ENCODE results near the gene RERE.

RERE gene

GRCh38 chr1:8468751-8469150 lies 348.7 kb downstream of the RERE start:
- TF ChIP-seq, protein P1, sequence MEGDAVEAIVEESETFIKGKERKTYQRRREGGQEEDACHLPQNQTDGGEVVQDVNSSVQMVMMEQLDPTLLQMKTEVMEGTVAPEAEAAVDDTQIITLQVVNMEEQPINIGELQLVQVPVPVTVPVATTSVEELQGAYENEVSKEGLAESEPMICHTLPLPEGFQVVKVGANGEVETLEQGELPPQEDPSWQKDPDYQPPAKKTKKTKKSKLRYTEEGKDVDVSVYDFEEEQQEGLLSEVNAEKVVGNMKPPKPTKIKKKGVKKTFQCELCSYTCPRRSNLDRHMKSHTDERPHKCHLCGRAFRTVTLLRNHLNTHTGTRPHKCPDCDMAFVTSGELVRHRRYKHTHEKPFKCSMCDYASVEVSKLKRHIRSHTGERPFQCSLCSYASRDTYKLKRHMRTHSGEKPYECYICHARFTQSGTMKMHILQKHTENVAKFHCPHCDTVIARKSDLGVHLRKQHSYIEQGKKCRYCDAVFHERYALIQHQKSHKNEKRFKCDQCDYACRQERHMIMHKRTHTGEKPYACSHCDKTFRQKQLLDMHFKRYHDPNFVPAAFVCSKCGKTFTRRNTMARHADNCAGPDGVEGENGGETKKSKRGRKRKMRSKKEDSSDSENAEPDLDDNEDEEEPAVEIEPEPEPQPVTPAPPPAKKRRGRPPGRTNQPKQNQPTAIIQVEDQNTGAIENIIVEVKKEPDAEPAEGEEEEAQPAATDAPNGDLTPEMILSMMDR (IDR thresholded peaks at IDR 0.05; ENCODE audit: low read depth, low read length) = no peak
- DNase-seq (ENCODE audit: extremely low read depth, low read depth) = no peak

DNA sequence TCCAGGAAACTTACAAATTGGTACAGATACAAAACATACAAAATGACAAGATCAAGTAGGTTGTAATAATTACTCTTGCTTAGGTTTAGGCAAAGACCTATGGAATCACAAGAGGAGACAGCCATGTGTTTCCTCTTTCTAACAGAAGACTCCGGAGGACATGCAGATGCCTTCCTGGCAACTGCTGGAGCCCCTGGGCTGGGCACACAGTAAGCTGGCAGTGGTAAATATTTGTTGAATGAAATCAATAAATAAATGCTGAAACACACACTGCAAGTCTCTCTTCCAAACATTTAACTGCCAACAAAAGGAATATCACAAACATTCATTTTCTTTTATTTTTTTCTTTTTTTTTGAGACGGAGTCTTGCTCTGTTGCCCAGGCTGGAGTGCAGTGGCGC lies 350.1 kb downstream of the RERE start:
- TF ChIP-seq, protein P1 (IDR thresholded peaks at IDR 0.05; ENCODE audit: low read depth, low read length) = no peak
- DNase-seq (ENCODE audit: extremely low read depth, low read depth) = no peak

DNA sequence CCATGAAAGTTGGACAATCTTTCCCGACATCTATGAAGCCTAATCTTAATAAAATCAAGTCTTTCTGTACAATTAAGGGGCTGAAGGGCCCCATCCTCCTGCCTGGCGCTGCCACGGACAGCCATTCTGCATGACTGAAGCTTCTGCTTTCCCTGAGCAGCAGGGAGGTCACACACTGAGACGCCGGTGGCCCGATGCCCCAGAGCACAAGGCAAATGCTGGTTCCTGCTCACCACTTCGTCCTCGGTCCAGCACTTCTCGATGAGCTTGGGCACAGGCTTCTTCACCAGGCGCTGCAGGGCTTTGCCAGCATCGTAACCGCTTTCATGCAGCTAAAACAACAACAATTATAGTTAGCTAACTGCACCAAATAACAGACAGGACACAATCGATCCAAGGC lies 351.7 kb downstream of the RERE start:
- no peak for DNase-seq (ENCODE audit: extremely low read depth, low read depth)
- TF ChIP-seq, protein P1 (IDR thresholded peaks at IDR 0.05; ENCODE audit: low read depth, low read length) = no peak

GRCh38 chr1:8465013-8465412 lies 352.4 kb downstream of the RERE start:
- TF ChIP-seq, protein P1 (IDR thresholded peaks at IDR 0.05; ENCODE audit: low read depth, low read length) = peak; percentile 7
- no peak for DNase-seq (ENCODE audit: extremely low read depth, low read depth)

DNA sequence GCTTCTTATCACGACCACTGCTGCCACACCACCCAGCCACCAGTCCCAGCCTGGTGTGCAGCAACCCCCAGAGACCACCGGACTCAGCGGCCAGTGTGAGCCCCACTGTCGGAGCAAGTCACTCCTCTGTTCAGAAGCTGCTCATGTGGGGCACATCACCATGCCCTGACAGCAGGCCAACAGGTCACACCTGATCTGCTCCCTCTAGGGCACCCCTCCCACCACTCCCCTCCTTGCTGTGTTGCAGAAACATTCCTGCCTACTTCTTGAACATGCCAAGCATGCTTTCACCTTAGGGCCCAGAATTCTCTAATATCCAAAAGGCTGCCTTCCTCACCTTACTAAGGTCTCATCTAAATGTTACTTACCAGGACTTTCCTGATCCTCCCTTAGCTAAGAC lies 353.1 kb downstream of the RERE start:
- TF ChIP-seq, protein P1 (IDR thresholded peaks at IDR 0.05; ENCODE audit: low read depth, low read length) = no peak
- no peak for DNase-seq (ENCODE audit: extremely low read depth, low read depth)

DNA sequence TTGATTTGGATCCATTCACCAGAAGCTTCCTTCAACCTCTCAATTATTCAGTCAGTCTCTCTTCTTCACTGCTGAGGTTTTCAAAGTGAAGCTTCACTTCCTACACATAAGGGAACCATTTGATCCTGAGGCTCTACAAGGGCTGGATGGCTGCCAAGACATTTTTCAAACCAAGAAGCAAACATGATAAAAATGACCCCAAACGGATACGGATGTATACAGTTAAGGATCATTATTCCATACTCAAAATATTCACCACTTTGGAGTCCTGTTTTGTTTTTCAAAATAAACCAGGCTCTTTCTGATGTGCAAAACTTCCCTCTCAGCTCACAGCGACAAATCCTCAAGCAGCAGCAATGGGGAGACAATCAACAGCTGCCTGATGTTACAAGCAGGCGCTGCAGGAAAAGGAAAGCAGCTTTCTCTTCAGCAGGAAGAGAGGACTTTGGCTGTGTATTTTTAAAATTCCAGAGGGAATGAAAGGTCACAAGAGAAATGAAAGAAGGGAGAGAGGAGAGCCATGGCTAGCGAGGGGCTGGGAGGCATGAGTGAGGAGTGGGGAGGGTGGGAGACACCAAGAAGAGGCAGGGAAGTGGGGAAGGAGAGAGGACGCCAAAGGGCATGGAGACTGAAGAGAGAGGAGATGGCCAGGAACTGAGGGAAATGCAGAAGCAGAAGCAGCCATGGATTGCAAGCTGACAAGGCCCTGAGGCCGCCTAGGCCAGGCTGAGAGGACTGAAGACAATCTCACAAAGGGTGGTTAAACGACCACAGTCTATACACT lies 354.1 kb downstream of the RERE start:
- DNase-seq (ENCODE audit: extremely low read depth, low read depth) = peak; percentile 70
- TF ChIP-seq, protein P1 (IDR thresholded peaks at IDR 0.05; ENCODE audit: low read depth, low read length) = no peak

DNA sequence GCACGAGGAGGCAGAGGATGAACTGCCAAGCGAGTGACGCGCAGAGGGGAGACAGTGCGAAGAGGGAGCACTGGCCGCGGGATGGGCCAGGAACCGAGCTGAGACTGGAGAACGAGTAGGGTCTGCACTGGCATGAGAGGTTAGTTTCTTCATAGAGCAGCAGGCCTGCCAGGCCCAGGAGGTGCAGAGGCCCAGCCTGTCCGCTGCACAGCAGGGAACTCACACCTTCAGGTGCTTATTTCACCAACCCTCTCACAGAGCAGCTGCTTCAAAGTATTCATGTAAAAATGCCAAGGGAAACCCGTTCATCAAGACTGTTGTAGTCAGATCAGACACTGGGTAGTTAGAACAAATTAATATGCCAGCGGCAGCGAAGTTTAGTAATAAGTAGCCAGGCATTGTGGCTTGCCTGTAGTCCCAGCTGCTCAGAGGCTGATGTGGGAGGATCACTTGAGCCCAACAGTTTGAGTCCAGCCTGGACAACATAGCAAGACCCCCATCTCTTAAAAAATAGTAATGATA lies 355.0 kb downstream of the RERE start:
- TF ChIP-seq, protein P1 (IDR thresholded peaks at IDR 0.05; ENCODE audit: low read depth, low read length) = no peak
- no peak for DNase-seq (ENCODE audit: extremely low read depth, low read depth)
